ENCODE data around the gene CPAMD8. TPM values are rescaled to one million over a fixed set of nuclear protein-coding genes. Genes with fewer than 3 reads are reported as not detected.

The CPAMD8 gene
- total and polyA plus RNA-seq, 7 donors, result 0.60 to 14.4 (median 2.4) TPM

DNA sequence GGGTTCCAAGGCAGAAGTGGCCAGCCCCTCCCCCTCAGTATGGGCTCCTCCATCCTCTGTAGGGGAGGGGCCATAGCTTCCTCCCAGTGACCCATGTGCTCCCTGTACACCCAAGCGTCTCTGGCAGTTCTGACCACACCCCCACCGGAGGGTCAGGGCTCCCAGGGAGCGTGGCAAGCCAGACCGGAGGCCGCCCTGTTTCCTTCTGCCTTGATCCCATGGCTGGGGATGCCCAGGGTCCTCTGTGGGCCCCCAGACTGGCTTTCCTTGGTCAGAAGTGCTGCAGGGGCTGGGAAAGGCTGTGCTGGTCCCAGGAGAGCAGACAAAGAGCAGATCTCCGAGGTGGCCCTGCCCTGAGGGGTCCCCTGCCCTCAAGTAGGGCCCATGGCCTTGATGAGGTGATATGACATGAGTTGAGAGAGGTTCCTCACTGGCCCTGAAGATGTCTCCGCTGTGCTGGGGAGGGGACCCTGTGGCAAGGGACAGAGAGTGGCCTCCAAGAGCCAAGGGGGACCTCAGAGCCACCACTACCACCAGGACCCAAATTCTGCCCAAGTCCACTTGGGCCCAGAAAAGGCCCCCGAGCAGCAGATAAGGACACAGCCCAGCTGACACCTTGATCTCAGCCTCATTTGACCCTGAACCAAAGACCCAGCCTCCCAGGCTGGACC is 145.6 kb downstream of the CPAMD8 start:
- no peak overlapping the region for H3K27ac ChIP-seq
- H3K9me3 ChIP-seq, result peaks cover 0 to 15% (median 5%) of the 10 kb centered on the region in 4 donors
- WGBS, 2 donors, result 92 to 93% methylated on average over 8 of the region's 8 CpGs
- intact Hi-C loops (cut with DNase I), result no loop called here
- peaks cover 0 to 7% (median 0%) of the 10 kb centered on the region in 3 donors for H3K27me3 ChIP-seq
- no peaks in the 10 kb centered on the region for H3K4me1 ChIP-seq
- H3K36me3 ChIP-seq, result peaks cover 29 to 46% (median 39%) of the 10 kb centered on the region in 4 donors
- TF ChIP-seq, protein P1, sequence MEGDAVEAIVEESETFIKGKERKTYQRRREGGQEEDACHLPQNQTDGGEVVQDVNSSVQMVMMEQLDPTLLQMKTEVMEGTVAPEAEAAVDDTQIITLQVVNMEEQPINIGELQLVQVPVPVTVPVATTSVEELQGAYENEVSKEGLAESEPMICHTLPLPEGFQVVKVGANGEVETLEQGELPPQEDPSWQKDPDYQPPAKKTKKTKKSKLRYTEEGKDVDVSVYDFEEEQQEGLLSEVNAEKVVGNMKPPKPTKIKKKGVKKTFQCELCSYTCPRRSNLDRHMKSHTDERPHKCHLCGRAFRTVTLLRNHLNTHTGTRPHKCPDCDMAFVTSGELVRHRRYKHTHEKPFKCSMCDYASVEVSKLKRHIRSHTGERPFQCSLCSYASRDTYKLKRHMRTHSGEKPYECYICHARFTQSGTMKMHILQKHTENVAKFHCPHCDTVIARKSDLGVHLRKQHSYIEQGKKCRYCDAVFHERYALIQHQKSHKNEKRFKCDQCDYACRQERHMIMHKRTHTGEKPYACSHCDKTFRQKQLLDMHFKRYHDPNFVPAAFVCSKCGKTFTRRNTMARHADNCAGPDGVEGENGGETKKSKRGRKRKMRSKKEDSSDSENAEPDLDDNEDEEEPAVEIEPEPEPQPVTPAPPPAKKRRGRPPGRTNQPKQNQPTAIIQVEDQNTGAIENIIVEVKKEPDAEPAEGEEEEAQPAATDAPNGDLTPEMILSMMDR (IDR thresholded peaks at IDR 0.05), result no peak
- no peak for TF ChIP-seq EP300 (IDR thresholded peaks at IDR 0.05)
- no peak for TF ChIP-seq POLR2AphosphoS5 (IDR thresholded peaks at IDR 0.05)
- no peak for TF ChIP-seq POLR2A (IDR thresholded peaks at IDR 0.05)
- DNase-seq, result no peak
- no peak overlapping the region for H3K4me3 ChIP-seq

DNA sequence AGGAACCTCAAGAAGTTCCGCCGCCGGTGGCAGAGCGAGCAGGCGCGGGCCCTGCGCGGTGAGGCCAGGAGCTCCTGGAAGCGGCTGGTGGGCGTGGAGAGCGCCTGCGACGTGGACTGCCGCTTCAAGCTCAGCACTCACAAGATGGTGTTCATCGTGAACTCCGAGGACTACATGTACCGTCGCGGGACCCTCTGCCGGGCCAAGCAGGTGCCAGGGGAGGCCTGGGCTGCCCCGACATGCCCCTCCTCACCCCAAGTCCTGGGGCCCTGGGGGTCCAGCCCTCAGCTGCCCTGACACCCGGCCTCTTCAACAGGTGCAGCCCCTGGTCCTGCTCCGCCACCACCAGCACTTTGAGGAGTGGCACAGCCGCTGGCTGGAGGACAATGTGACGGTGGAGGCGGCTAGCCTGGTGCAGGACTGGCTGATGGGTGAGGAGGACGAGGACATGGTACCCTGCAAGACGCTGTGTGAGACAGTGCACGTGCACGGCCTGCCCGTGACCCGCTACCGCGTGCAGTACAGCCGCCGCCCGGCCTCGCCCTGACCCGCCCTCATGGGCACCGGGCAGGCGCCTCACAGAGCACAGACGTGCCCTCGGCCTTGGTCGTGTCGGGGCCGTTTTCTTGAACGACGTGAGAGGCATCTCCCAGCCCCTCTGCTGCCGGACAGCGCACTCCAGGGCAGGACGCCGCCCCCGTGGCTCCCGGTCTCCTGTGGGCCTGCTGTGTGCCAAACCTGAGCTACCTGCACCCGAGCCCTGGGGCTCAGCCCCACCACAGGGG is 148.2 kb downstream of the CPAMD8 start:
- H3K27me3 ChIP-seq, result no peaks in the 10 kb centered on the region
- H3K36me3 ChIP-seq, result peaks cover 29 to 54% (median 45%) of the 10 kb centered on the region in 4 donors
- H3K4me1 ChIP-seq, result no peaks in the 10 kb centered on the region
- no peak overlapping the region for H3K4me3 ChIP-seq
- H3K27ac ChIP-seq, result no peak overlapping the region
- WGBS, 2 donors, result 95 to 97% methylated on average over 55 of the region's 55 CpGs
- TF ChIP-seq POLR2A (IDR thresholded peaks at IDR 0.05), result no peak
- H3K9me3 ChIP-seq, result peaks cover 0 to 15% (median 5%) of the 10 kb centered on the region in 4 donors
- intact Hi-C loops (cut with DNase I), result no loop called here
- DNase-seq, result no peak

DNA sequence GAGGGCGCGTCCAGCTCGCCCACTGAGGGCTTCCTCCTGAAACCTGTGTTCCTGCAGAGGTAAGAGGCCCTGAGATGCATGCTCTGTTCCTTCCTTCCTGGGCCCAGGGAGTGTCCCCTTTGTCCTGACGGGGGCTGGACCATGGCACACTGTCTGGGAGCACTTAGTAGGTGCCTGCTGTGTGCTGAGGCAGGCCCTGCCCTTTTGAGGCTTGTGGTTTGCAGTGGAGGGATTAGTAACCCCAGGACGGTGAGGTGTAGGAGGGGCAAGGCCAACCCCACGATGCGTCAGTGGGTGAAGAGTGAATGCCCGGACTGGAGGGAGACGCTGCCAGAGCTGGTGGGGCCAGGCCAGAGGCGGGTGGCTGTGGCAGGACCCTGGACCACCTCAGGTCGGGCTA is 149.0 kb downstream of the CPAMD8 start:
- H3K27ac ChIP-seq, result no peak overlapping the region

DNA sequence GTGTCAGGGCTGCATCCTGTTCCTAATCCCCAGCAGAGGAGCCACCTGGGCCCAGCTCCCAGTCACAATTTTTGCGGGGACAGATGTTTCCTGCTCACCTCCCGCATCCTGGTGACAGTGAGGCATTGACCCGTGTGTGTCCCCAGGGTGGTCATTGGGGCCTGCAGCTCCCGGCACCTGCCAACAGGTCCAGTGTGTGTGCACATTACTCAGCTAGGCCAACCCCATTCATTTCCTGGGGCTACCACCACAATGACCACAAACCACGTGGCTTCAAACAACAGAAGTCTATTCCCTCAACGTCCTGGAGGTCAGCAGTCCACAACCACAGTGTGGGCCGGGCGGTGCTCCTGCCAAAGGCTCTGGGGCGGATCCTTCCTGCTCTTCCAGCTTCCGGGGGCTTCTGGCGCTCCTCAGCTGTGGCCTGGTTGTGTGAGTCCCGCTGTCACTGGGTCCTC is 149.7 kb downstream of the CPAMD8 start:
- TF ChIP-seq, protein P1 (IDR thresholded peaks at IDR 0.05), result no peak
- TF ChIP-seq EP300 (IDR thresholded peaks at IDR 0.05), result no peak
- TF ChIP-seq POLR2AphosphoS5 (IDR thresholded peaks at IDR 0.05), result peak in 1 of 4 donors; percentile 19
- no peak for DNase-seq
- Histone ChIP-seq H3K4me1 (no peaks in the 10 kb centered on the region), H3K4me3 (no peak overlapping the region), H3K27ac (no peak overlapping the region), H3K36me3 (peaks cover 29 to 68% (median 58%) of the 10 kb centered on the region in 4 donors), H3K9me3 (peaks cover 0 to 4% (median under 1%) of the 10 kb centered on the region in 4 donors), H3K27me3 (no peaks in the 10 kb centered on the region)
- WGBS, 2 donors, result 65 to 86% methylated on average over 12 of the region's 12 CpGs
- intact Hi-C loops (cut with DNase I), result no loop called here

More for the DNA sequence above, 149.0 kb downstream of the CPAMD8 start:
- peaks cover 29 to 62% (median 52%) of the 10 kb centered on the region in 4 donors for H3K36me3 ChIP-seq
- 90 to 91% methylated on average over 11 of the region's 11 CpGs for WGBS, 2 donors
- no peak overlapping the region for H3K4me3 ChIP-seq
- H3K9me3 ChIP-seq, result peaks cover 0 to 10% (median 5%) of the 10 kb centered on the region in 4 donors
- H3K27me3 ChIP-seq, result no peaks in the 10 kb centered on the region
- intact Hi-C loops (cut with DNase I), result no loop called here
- TF ChIP-seq POLR2A (IDR thresholded peaks at IDR 0.05) (no peak), POLR2AphosphoS5 (IDR thresholded peaks at IDR 0.05) (no peak), EP300 (IDR thresholded peaks at IDR 0.05) (no peak)
- TF ChIP-seq, protein P1 (IDR thresholded peaks at IDR 0.05), result no peak
- no peaks in the 10 kb centered on the region for H3K4me1 ChIP-seq
- no peak for DNase-seq
